ENCODE measurements around the gene MUC2.
A peak's percentile ranks its signal among the peaks of the same experiment; 100 is the strongest.

Gene MUC2

GRCh38 chr11:1073261-1073724 is 1.4 kb upstream of the MUC2 start:
- DNase-seq: peak; percentile 65 to 87 (median 78)

- DNase-seq: no peak
Observed at GRCh38 chr11:1073851-1074243, 827 bp upstream of the MUC2 start.

- DNase-seq: no peak
Observed at GRCh38 chr11:1075341-1075911, 752 bp downstream of the MUC2 start.

- no peak for DNase-seq
Observed at GRCh38 chr11:1076061-1076665, 1.5 kb downstream of the MUC2 start.

GRCh38 chr11:1077033-1077416 is 2.4 kb downstream of the MUC2 start:
- no peak for DNase-seq

- no peak for DNase-seq
Observed at GRCh38 chr11:1077417-1078119, 2.9 kb downstream of the MUC2 start.

- DNase-seq: no peak
Observed at GRCh38 chr11:1078191-1078601, 3.5 kb downstream of the MUC2 start.

GRCh38 chr11:1081601-1082311 is 7.1 kb downstream of the MUC2 start:
- no peak for DNase-seq

- no peak for DNase-seq
Observed at GRCh38 chr11:1082346-1082727, 7.7 kb downstream of the MUC2 start.

- DNase-seq: no peak
Observed at GRCh38 chr11:1082728-1083620, 8.3 kb downstream of the MUC2 start.

- no peak for DNase-seq
Observed at GRCh38 chr11:1083621-1084551, 9.2 kb downstream of the MUC2 start.

- no peak for DNase-seq
Observed at GRCh38 chr11:1084561-1085439, 10.1 kb downstream of the MUC2 start.

GRCh38 chr11:1085440-1086170 is 10.9 kb downstream of the MUC2 start:
- DNase-seq: no peak

- DNase-seq: no peak
Observed at GRCh38 chr11:1086171-1087102, 11.8 kb downstream of the MUC2 start.

- DNase-seq: no peak
Observed at GRCh38 chr11:1087279-1087960, 12.7 kb downstream of the MUC2 start.

GRCh38 chr11:1087961-1088926 is 13.6 kb downstream of the MUC2 start:
- DNase-seq: no peak
